H1 (cell line): ENCODE measurements around the gene LHFPL2. TPM values are rescaled to one million over a fixed set of nuclear protein-coding genes. Genes with fewer than 3 reads are reported as not detected.

Experiments used
- CTCF ChIA-PET: fragments of 300-600 bp; sonication (Branson Sonifier 250); formaldehyde crosslinking; loops from one replicate; lab custom pipeline; 2021; ENCODE audit not compliant: partially characterized antibody; lab: Charles Lee
- POLR2A ChIA-PET: fragments of 300-600 bp; sonication (Branson Sonifier 250); formaldehyde crosslinking; loops from one replicate; lab custom pipeline; 2021; ENCODE audit warnings: inconsistent platforms; ENCODE audit not compliant: partially characterized antibody; lab: Charles Lee
- DNase-seq, 2 experiments: peaks; one replicate each; pipeline versions ENCODE4 v3.0.0 to v3.0.0-alpha.2; 2010 to 2022; ENCODE audit warnings: low spot score in 2 of 2, low read depth in 1 of 2, mixed read lengths in 1 of 2
- FAIRE-seq: peaks from 2 replicates; lab custom pipeline; 2011; peaks lifted over from hg19 to GRCh38; lab: Jason Lieb, UNC
- H2AFZ ChIP-seq: 2 replicates; pipeline ENCODE4 v1.8.1; 2012; ENCODE audit warnings: low read length, inconsistent platforms
- H2AK5ac ChIP-seq: 2 replicates; pipeline ENCODE4 v1.6.1; 2013; ENCODE audit warnings: low read depth, low read length
- H2BK120ac ChIP-seq: replicated peaks from 2 replicates; pipeline ENCODE3; 2013; ENCODE audit warnings: low read depth, low read length, inconsistent platforms
- H2BK12ac ChIP-seq: 2 replicates; pipeline ENCODE4 v1.6.1; 2013; ENCODE audit warnings: low read depth, low read length
- H2BK15ac ChIP-seq: 2 replicates; pipeline ENCODE4 v1.6.1; 2013; ENCODE audit warnings: low read length
- H2BK20ac ChIP-seq: 2 replicates; pipeline ENCODE4 v1.6.1; 2013; ENCODE audit warnings: low read length
- H2BK5ac ChIP-seq: 2 replicates; pipeline ENCODE4 v1.6.1; 2013; ENCODE audit warnings: low read depth, low read length
- H3K14ac ChIP-seq: 2 replicates; pipeline ENCODE4 v1.6.1; 2013; ENCODE audit warnings: inconsistent platforms; ENCODE audit not compliant: insufficient read length
- H3K18ac ChIP-seq: 2 replicates; pipeline ENCODE4 v1.6.1; 2013; ENCODE audit warnings: low read length; ENCODE audit errors: extremely low read depth
- H3K23ac ChIP-seq: 2 replicates; pipeline ENCODE4 v1.6.1; 2013; ENCODE audit warnings: inconsistent platforms; ENCODE audit not compliant: insufficient read length
- H3K23me2 ChIP-seq: 2 replicates; pipeline ENCODE4 v1.6.1; 2013; ENCODE audit warnings: low read depth, low read length
- H3K27ac ChIP-seq: 2 replicates; pipeline ENCODE4 v1.6.1; 2011; ENCODE audit warnings: low read depth, low read length, inconsistent platforms
- H3K27me3 ChIP-seq, 4 experiments: replicated peaks in 1 of 4; 1 replicate in 1 of 4; 2 replicates in 3 of 4; pipeline versions ENCODE4 v1.6.1 to v1.8.1; 2011 to 2013; ENCODE audit warnings: low read length in 3 of 4, mild to moderate bottlenecking in 3 of 4, inconsistent platforms in 2 of 4, mixed read lengths in 2 of 4, moderate library complexity in 1 of 4; ENCODE audit not compliant: control insufficient read depth in 3 of 4, insufficient read depth in 3 of 4; ENCODE audit errors: extremely low read depth in 1 of 4
- H3K36me3 ChIP-seq, 4 experiments: 2 replicates each; pipeline versions ENCODE4 v1.6.1 to v1.8.1; 2011 to 2013; ENCODE audit warnings: mild to moderate bottlenecking in 4 of 4, low read length in 3 of 4, moderate library complexity in 2 of 4, control low read depth in 1 of 4, inconsistent platforms in 1 of 4; ENCODE audit not compliant: insufficient read depth in 4 of 4, control insufficient read depth in 2 of 4
- H3K4ac ChIP-seq: replicated peaks from 2 replicates; pipeline ENCODE3; 2013; ENCODE audit warnings: low read length, low read depth, mixed read lengths, inconsistent platforms; ENCODE audit not compliant: insufficient read length
- H3K4me1 ChIP-seq, 4 experiments: replicated peaks in 1 of 4; 1 replicate in 1 of 4; 2 replicates in 3 of 4; pipeline versions ENCODE4 v1.6.1 to v1.8.1; 2011 to 2013; ENCODE audit warnings: low read length in 3 of 4, inconsistent platforms in 2 of 4, mixed read lengths in 1 of 4; ENCODE audit not compliant: insufficient read depth in 4 of 4, control insufficient read depth in 3 of 4
- H3K4me2 ChIP-seq, 2 experiments: 2 replicates each; pipeline versions ENCODE4 v1.6.1 to v1.8.1; 2011 to 2013; ENCODE audit warnings: low read depth in 2 of 2, low read length in 2 of 2, control low read depth in 1 of 2, inconsistent platforms in 1 of 2, mild to moderate bottlenecking in 1 of 2; ENCODE audit not compliant: insufficient read depth in 1 of 2
- H3K4me3 ChIP-seq, 4 experiments: fragments of 200-600, 300-600 bp in 1 of 4; sonication (generic), shearing (Covaris generic), sonication (Bioruptor Twin) in 1 of 4; 2 replicates each; pipeline versions ENCODE4 v1.5.1 to v1.8.1; 2011 to 2016; ENCODE audit warnings: low read length in 4 of 4, low read depth in 3 of 4, control low read depth in 2 of 4, inconsistent platforms in 2 of 4, mild to moderate bottlenecking in 2 of 4, mixed read lengths in 1 of 4, moderate library complexity in 1 of 4; ENCODE audit not compliant: insufficient read depth in 2 of 4; ENCODE audit errors: extremely low read depth in 1 of 4
- H3K56ac ChIP-seq: replicated peaks from 2 replicates; pipeline ENCODE3; 2013; ENCODE audit warnings: low read depth, mild to moderate bottlenecking, mixed read lengths, low read length, inconsistent platforms; ENCODE audit not compliant: insufficient read length
- H3K79me1 ChIP-seq: 2 replicates; pipeline ENCODE4 v1.6.1; 2013; ENCODE audit warnings: low read depth, low read length, control low read depth
- H3K79me2 ChIP-seq, 2 experiments: 2 replicates each; pipeline versions ENCODE4 v1.6.1 to v1.8.1; 2012 to 2013; ENCODE audit warnings: low read length in 2 of 2, mild to moderate bottlenecking in 2 of 2, inconsistent platforms in 1 of 2; ENCODE audit not compliant: insufficient read depth in 2 of 2, control insufficient read depth in 1 of 2
- H3K9ac ChIP-seq, 4 experiments: replicated peaks in 1 of 4; 1 replicate in 1 of 4; 2 replicates in 3 of 4; pipeline versions ENCODE4 v1.6.1 to v1.8.1; 2011 to 2013; ENCODE audit warnings: low read depth in 3 of 4, low read length in 3 of 4, control low read depth in 2 of 4, mild to moderate bottlenecking in 2 of 4, moderate library complexity in 2 of 4, inconsistent platforms in 1 of 4; ENCODE audit errors: extremely low read depth in 1 of 4
- H3K9me3 ChIP-seq, 2 experiments: 2 replicates each; pipeline versions ENCODE4 v1.6.1 to v1.8.1; 2012 to 2013; ENCODE audit warnings: mild to moderate bottlenecking in 2 of 2, moderate library complexity in 2 of 2, control low read depth in 1 of 2, inconsistent platforms in 1 of 2, low read depth in 1 of 2, low read length in 1 of 2, mixed read lengths in 1 of 2; ENCODE audit not compliant: insufficient read depth in 2 of 2
- H4K20me1 ChIP-seq, 2 experiments: replicated peaks in 1 of 2; 2 replicates each; pipeline versions ENCODE3 to v1.8.1; 2011 to 2013; ENCODE audit warnings: inconsistent platforms in 2 of 2, low read length in 2 of 2, mild to moderate bottlenecking in 1 of 2; ENCODE audit not compliant: insufficient read depth in 2 of 2, control insufficient read depth in 1 of 2
- H4K5ac ChIP-seq: 2 replicates; pipeline ENCODE4 v1.6.1; 2013; ENCODE audit warnings: low read length, low read depth, mixed read lengths, inconsistent platforms; ENCODE audit not compliant: insufficient read length
- H4K8ac ChIP-seq: 2 replicates; pipeline ENCODE4 v1.8.0; 2013; ENCODE audit warnings: mild to moderate bottlenecking, moderate library complexity, low read length, inconsistent platforms; ENCODE audit not compliant: insufficient read depth; ENCODE audit errors: extremely low read depth
- H4K91ac ChIP-seq: replicated peaks from 2 replicates; pipeline ENCODE3; 2013; ENCODE audit warnings: low read length, mixed read lengths, inconsistent platforms; ENCODE audit not compliant: insufficient read length
- BRCA1 ChIP-seq: IDR thresholded peaks from 2 replicates; pipeline ENCODE4 v1.6.1; 2012; ENCODE audit warnings: low read depth, low read length, improper control_type of control experiment
- CBX5 ChIP-seq: fragments of 300-800, 300-1000 bp; sonication (generic); IDR thresholded peaks from 2 replicates; pipeline ENCODE4 v1.7.1; 2016; ENCODE audit warnings: antibody characterized with exemption, low read length, low read depth
- FOSL1 ChIP-seq: IDR thresholded peaks from 2 replicates; pipeline ENCODE4 v1.6.1; 2011; ENCODE audit warnings: mild to moderate bottlenecking, low read depth, low read length, moderate library complexity; ENCODE audit not compliant: insufficient read depth
- HDAC2 ChIP-seq, 2 experiments: fragments of 300-600 bp in 1 of 2; sonication (generic) in 1 of 2; IDR thresholded peaks; 2 replicates each; pipeline ENCODE4 v1.6.1; 2011 to 2012; ENCODE audit warnings: low read depth in 2 of 2, low read length in 2 of 2, mild to moderate bottlenecking in 2 of 2, moderate library complexity in 2 of 2, borderline replicate concordance in 1 of 2, inconsistent platforms in 1 of 2
- HDAC6 ChIP-seq: IDR thresholded peaks from one replicate; pipeline ENCODE4 v1.7.1; 2012; ENCODE audit warnings: low read depth, mild to moderate bottlenecking, inconsistent platforms, low read length, moderate library complexity
- KDM1A ChIP-seq: fragments of 200-600, 300-600 bp; sonication (generic); IDR thresholded peaks from 2 replicates; pipeline ENCODE4 v1.7.1; 2016; ENCODE audit warnings: mild to moderate bottlenecking, low read length, borderline replicate concordance
- POLR2AphosphoS5 ChIP-seq: IDR thresholded peaks from 2 replicates; pipeline ENCODE4 v1.6.1; 2011; ENCODE audit warnings: low read depth, low read length
- SRF ChIP-seq: IDR thresholded peaks from 2 replicates; pipeline ENCODE4 v1.6.1; 2011; ENCODE audit warnings: mild to moderate bottlenecking, low read depth, low read length, moderate library complexity
- WGBS, 2 experiments: shearing (Covaris generic) in 1 of 2; methylation state at CpG; one replicate each; pipeline versions ENCODE4 v1.1.6 to v1.1.7; 2013 to 2015; ENCODE audit warnings: low lambda C conversion rate in 2 of 2, mixed read lengths in 2 of 2, inconsistent platforms in 1 of 2, low coverage in 1 of 2, missing lambda C conversion rate in 1 of 2; ENCODE audit not compliant: insufficient replicate concordance in 2 of 2, insufficient coverage in 1 of 2, insufficient read length in 1 of 2; ENCODE audit errors: extremely low coverage in 1 of 2, missing lambda C conversion rate in 1 of 2; 5-methylcytosine and 5-hydroxymethylcytosine counted together
- polyA plus RNA-seq, 7 experiments: library from polyadenylated mRNA; depleted of rRNA in 3 of 7; stranded (reverse) in 5 of 7; unstranded in 2 of 7; fragments of >200 nt in 5 of 7; fragments of 200-250 nt in 2 of 7; gene quantifications; 1 replicate in 5 of 7; 2 replicates in 1 of 7; 4 replicates in 1 of 7; pipeline versions ENCODE4 v1.2.1 to v1.2.3, GENCODE V29; 2011 to 2013; ENCODE audit warnings: missing spikeins in 2 of 7, mixed read lengths in 2 of 7
- total RNA-seq: library from RNA; stranded (reverse); fragmentation: NEBNext Ultra II Directional; extraction: Animal tissue kit (Norgen Biotek cat#: 25700); gene quantifications from 2 replicates; pipeline ENCODE4 v1.2.1, GENCODE V29; 2021

Gene LHFPL2
- total and polyA plus RNA-seq, 2 of the 8 experiments (the other 6 are each of a cell fraction or from before 2014, with no cell fraction given), result 9.6 to 43.0 TPM

DNA sequence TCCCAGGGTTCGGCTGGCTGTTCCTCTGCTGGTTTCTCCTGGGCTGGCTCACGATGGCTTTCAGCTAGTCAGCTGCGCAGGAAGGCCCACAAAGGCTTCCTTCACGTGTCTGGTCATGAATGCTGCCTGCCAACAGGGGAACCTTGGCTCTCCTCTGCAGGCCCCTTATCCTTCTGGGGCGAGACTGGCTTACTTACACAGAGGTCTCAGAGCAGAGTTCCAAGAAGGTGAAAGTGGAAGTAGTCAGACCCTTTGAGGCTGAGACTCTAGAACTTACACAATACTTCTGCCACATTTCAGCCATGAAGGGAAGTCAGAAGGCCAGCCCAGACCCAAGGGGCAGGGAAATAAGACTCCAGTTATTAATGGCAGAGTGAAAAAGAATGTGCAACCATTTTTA, 99.5 kb downstream of the LHFPL2 start:
- Histone ChIP-seq H3K23ac (no peak overlapping the region), H3K27me3 (no peaks in the 10 kb centered on the region), H3K4me2 (no peak overlapping the region), H3K23me2 (peaks cover 3% of the 10 kb centered on the region; the same call in 1 of the 2 replicates), H3K9ac (no peak overlapping the region), H2BK15ac (no peak overlapping the region), H3K4me1 (peaks cover 0 to 4% (median 2%) of the 10 kb centered on the region in 4 experiments; a peak in 4 of 7 replicates), H2AFZ (no peak overlapping the region), H3K79me1 (peaks cover 7% of the 10 kb centered on the region; the same call in 1 of the 2 replicates), H2BK20ac (no peak overlapping the region), H3K79me2 (peaks cover 0 to 19% of the 10 kb centered on the region in 2 experiments; a peak in 2 of 4 replicates), H4K20me1 (no peaks in the 10 kb centered on the region), H3K27ac (no peak overlapping the region), H2BK5ac (no peak overlapping the region), H3K14ac (no peak overlapping the region), H2BK120ac (no peak overlapping the region), H3K4ac (no peak overlapping the region), H2BK12ac (no peak overlapping the region), H4K8ac (no peak overlapping the region), H3K4me3 (no peak overlapping the region), H4K5ac (no peak overlapping the region), H3K56ac (no peak overlapping the region), H3K9me3 (peaks cover 0 to 7% of the 10 kb centered on the region in 2 experiments; a peak in 2 of 4 replicates), H2AK5ac (no peak overlapping the region), H4K91ac (no peak overlapping the region), H3K36me3 (peaks cover 0 to 5% (median 0%) of the 10 kb centered on the region in 4 experiments; a peak in 1 of 8 replicates), H3K18ac (no peak overlapping the region)
- ChIA-PET CTCF (interaction anchor here (1.5 kb wide), 1 partner anchor 16 kb away, joined by 5 read pairs; no protein-coding TSS in a partner anchor), POLR2A (interaction anchor here (0.7 kb wide), 1 partner anchor 103 kb away, joined by 3 read pairs; no protein-coding TSS in a partner anchor)
- FAIRE-seq, result no peak
- 94% methylated on average over 5 of the region's 5 CpGs; no CpG with 5 or more reads in 1 of the 2 experiments for WGBS, 2 experiments
- no peak for DNase-seq
- TF ChIP-seq HDAC6, result no peak
- TF ChIP-seq POLR2AphosphoS5, result no peak
- no peak for TF ChIP-seq HDAC2 (IDR thresholded peaks at IDR 0.05; ENCODE audit: borderline replicate concordance in 1 of 2, low read depth in 2 of 2, low read length in 2 of 2)
- no peak for TF ChIP-seq CBX5
- no peak for TF ChIP-seq BRCA1
- no peak for TF ChIP-seq SRF
- no peak for TF ChIP-seq FOSL1
- no peak for TF ChIP-seq KDM1A
